HG03135 (cell line): Measurements from ENCODE around the gene DEFB131B.
A peak's percentile ranks its signal among the peaks of the same experiment; 100 is the strongest.
"Not testable (repeated sequence)": the region's sequence is repeated elsewhere in the genome, so short reads cannot be mapped to it uniquely, and the experiment has no call there.

Experiments
- ATAC-seq: cut with Tn5 transposase; IDR thresholded peaks from one replicate; pipeline ENCODE4 v1.9.1; 2021; ENCODE audit warnings: mild to moderate bottlenecking, moderate library complexity; ENCODE audit not compliant: unreplicated experiment

Gene DEFB131B

GRCh38 chr11:71910775-71911174, 32.5 kb downstream of the DEFB131B start:
- not testable (repeated sequence) for ATAC-seq

- ATAC-seq, result not testable (repeated sequence)
Observed at GRCh38 chr11:71911321-71911985, 33.2 kb downstream of the DEFB131B start.

GRCh38 chr11:71911986-71912340, 33.7 kb downstream of the DEFB131B start:
- ATAC-seq, result not testable (repeated sequence)

- ATAC-seq, result no peak
Observed at GRCh38 chr11:71913756-71914526, 35.7 kb downstream of the DEFB131B start.

GRCh38 chr11:71914617-71915189, 36.5 kb downstream of the DEFB131B start:
- ATAC-seq, result no peak

GRCh38 chr11:71917646-71918140, 39.4 kb downstream of the DEFB131B start:
- ATAC-seq, result no peak

- ATAC-seq, result peak; percentile 73
Observed at GRCh38 chr11:71927820-71928736, 49.8 kb downstream of the DEFB131B start, which contains the start of gene XNDC1N. XNDC1N (minus strand) TSS chr11:71928594; CDS start chr11:71923353, 5,241 bp downstream.

- peak; percentile 79 for ATAC-seq
Observed at GRCh38 chr11:71928737-71929443, 50.6 kb downstream of the DEFB131B start, which contains the start of gene RNF121. RNF121 (plus strand) TSS chr11:71929046; CDS start chr11:71929062, 16 bp downstream.

- no peak for ATAC-seq
Observed at GRCh38 chr11:71929491-71929890, 51.2 kb downstream of the DEFB131B start.

GRCh38 chr11:71930556-71931244, 52.4 kb downstream of the DEFB131B start:
- ATAC-seq, result no peak

GRCh38 chr11:71931245-71931602, 53.0 kb downstream of the DEFB131B start:
- no peak for ATAC-seq

- no peak for ATAC-seq
Observed at GRCh38 chr11:71933141-71933933, 55.1 kb downstream of the DEFB131B start.
